Sigmoid colon (tissue), 3 donors: ENCODE results near the gene BIN1.

ENCODE experiments used
- POLR2A ChIP-seq, 2 donors: fragments of 450-650 bp; IDR thresholded peaks; one replicate each; pipeline ENCODE4 v1.6.1; 2016; ENCODE audit warnings: antibody characterized with exemption in 2 of 2, mild to moderate bottlenecking in 2 of 2, moderate library complexity in 2 of 2
- TF ChIP-seq, protein P1 (sequence below), 4 experiments: fragments of 450-650 bp in 3 of 4; fragments of 200-600 bp in 1 of 4; IDR thresholded peaks; one replicate each; pipeline ENCODE4 v1.5.1; 2016 to 2019; ENCODE audit warnings: antibody characterized with exemption in 4 of 4, mild to moderate bottlenecking in 3 of 4, moderate library complexity in 2 of 4

DNA sequence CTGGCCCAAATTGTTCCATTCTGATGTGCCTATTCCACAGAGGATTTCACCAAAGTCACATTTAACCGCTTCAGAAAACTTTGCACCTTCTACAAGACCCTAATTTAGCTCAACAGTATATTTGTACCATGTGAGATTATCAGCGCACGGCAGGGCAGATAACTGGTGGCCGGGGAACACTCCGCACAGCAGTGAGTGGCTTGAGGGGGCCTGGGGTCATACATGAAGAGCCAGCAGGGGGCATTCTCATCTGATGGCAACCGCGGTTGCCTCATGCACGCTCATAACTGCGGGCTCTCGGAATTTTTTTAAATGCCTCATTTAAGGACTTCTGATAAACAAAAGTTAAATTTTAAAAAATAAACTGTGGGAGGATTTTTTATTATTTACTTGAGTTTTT is 84.1 kb downstream of the BIN1 start:
- TF ChIP-seq, protein P1, sequence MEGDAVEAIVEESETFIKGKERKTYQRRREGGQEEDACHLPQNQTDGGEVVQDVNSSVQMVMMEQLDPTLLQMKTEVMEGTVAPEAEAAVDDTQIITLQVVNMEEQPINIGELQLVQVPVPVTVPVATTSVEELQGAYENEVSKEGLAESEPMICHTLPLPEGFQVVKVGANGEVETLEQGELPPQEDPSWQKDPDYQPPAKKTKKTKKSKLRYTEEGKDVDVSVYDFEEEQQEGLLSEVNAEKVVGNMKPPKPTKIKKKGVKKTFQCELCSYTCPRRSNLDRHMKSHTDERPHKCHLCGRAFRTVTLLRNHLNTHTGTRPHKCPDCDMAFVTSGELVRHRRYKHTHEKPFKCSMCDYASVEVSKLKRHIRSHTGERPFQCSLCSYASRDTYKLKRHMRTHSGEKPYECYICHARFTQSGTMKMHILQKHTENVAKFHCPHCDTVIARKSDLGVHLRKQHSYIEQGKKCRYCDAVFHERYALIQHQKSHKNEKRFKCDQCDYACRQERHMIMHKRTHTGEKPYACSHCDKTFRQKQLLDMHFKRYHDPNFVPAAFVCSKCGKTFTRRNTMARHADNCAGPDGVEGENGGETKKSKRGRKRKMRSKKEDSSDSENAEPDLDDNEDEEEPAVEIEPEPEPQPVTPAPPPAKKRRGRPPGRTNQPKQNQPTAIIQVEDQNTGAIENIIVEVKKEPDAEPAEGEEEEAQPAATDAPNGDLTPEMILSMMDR (IDR thresholded peaks at IDR 0.05), result no peak
- TF ChIP-seq POLR2A (IDR thresholded peaks at IDR 0.05), result no peak
